CD4-positive, alpha-beta T cell treated with Interleukin-2 at 100 ng/mL for 4 hours (primary cell): ENCODE measurements around the gene PERCC1.
"Not testable (repeated sequence)": the region's sequence is repeated elsewhere in the genome, so short reads cannot be mapped to it uniquely, and the experiment has no call there.

Source experiments
- DNase-seq: peaks from one replicate; pipeline ENCODE4 v3.0.0-alpha.2; 2020; ENCODE audit warnings: low spot score

Gene PERCC1

GRCh38 chr16:1469693-1470201, 38.9 kb downstream of the PERCC1 start:
- no peak for DNase-seq

DNA sequence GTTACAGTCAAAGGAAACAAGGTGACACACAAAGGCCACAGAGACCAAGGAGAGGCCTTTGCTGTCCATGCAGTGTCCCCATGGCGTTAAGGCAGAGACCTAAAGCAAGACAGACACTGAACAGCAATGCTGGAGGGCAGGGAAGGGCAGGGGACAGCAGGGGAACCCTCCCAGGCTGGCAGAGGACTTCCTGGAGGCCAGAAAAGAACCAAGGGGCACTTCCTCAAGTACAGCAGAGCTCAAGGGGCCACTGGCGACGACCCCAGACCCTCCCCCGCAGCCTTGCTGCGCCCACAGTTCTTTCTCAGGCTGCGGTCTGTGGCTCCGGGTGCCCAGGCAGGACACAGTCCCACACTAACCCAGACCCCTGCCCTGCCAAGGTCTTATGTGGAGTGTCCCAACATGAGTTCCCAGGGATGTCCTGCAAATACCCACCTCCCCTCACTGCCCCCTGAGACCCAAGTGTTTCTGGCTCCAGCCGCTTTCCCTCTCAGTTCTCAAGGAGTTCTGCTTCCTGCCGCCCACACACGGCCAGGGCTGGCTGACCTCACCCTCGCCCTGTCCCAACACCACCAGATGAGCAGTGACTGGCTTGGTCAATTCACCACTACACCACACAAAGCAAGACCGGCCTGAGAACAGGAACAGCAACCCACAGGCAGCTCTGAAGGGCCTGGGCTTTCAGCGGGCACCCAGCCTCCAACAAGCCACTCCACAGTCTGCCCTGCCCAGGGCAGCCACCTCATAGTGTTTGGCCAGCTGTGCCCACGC, 39.8 kb downstream of the PERCC1 start:
- no peak for DNase-seq

DNA sequence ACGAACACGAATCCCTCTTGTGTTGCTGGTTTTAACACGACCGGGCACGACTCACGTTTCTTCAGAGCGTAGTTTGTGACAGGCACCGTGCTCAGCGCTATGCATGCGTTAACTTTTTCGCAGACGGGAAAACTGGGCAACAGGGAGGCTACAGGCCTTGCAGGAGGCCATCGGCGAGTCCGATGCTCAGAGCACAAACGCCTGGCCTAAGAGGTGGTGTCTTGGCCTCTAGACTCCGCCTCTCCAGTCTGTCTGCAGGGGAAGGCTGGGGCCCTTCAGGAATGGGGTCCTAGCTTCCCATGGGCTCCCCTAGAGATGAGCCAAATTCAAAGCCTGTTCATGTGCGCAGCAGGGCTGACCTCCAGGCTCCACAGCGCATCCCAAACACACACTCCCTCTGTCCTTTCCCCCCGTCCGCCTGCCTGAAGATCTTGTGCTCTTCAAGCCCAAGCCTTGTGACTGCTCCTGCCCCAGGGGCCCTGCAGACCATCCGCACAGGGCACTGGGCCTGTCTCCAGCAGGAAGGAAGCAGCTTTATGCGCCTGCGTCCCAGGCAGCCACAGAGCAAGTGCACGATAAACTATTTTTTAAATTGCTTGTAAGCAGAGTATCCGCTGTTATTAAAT, 40.8 kb downstream of the PERCC1 start:
- no peak for DNase-seq

DNA sequence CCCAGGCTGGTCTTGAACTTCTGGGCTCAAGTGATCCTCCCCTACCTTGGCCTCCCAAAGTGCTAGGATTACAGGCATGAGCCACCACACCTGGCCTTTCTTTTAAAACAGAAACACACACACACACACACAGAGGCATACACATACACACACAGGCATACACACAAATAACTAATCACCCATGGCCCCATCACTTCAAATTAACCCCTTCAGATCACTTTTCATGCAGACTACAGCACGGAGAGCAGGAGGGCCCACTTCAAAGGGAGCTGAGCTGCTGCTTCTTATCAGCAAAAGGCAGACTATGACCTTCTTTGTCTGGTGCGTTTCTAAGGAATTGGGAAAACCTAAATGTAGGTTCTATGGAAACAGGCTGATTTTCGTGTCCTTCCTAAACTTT, 42.1 kb downstream of the PERCC1 start:
- DNase-seq, result no peak

GRCh38 chr16:1474082-1474795, 43.4 kb downstream of the PERCC1 start:
- DNase-seq, result no peak

- peak; percentile 84 for DNase-seq
These were observed 44.1 kb downstream of the PERCC1 start, which contains the start of gene CLCN7 for GRCh38 chr16:1474796-1475551. Gene CLCN7 (minus strand): TSS chr16:1475028. CDS start chr16:1474974, 54 bp downstream.

GRCh38 chr16:1475552-1476114, 44.8 kb downstream of the PERCC1 start:
- no peak for DNase-seq

GRCh38 chr16:1477033-1477432, 46.2 kb downstream of the PERCC1 start:
- no peak for DNase-seq

- not testable (repeated sequence) for DNase-seq
These were observed 48.1 kb downstream of the PERCC1 start for GRCh38 chr16:1478937-1479336.

DNA sequence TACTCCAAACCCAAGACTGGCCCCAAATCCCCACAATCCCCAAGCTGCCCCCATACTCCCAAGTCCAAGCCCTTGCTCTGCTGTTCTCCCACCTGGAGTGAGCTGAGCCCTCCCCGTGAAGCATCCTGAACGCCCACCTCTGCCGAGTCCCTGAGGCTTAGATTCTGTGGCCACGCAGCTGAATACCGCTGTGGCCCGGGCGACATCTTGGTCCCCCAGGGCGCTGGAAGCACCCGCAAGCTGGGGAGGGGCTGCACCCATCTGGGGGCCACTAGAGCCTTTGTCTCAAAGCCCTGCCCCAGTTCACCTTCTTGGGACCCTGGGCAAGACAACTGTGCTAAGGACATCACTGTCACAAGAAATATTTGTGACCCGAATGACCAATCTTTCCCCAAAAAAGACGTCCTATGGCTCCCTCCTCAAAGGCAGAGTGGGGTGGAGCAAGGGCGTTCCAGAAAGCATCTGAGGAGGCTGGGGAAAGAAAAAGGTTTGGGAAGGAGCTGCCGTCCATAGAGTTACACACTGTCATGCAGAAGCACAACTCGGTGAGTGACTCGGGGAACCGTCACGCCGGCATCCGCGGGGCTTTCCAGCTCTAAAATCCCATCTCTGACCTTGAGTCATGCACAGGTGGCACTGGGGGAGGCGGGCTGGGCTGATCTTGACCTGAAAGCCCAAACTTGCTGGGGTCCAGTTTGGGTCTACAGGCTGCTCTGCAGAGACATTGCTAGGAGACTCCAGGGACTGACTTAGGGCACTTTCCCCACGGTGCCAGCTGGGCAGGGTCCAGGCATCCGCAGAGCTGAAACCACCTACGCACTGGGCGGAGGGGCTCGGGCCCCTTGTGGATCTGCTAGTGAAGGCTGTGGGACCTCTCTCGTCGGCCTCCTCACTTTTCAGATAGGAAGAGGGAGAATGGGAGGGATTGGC, 51.3 kb downstream of the PERCC1 start:
- no peak for DNase-seq
